ENCODE measurements around the gene DENND1A. TPM values are rescaled to one million over a fixed set of nuclear protein-coding genes. Genes with fewer than 3 reads are reported as not detected.
A peak's percentile ranks its signal among the peaks of the same experiment; 100 is the strongest.

Gene DENND1A
- total and polyA plus RNA-seq, 4 experiments from 2014 or later, result 1.4 to 14.2 (median 9.9) TPM

GRCh38 chr9:123696476-123696875, 233.4 kb downstream of the DENND1A start:
- Histone ChIP-seq H3K9me3 (ENCODE audit: control insufficient read depth in 1 of 2, low read length in 2 of 2) (no peaks in the 10 kb centered on the region), H3K4me3 (ENCODE audit: low read length in 2 of 2) (no peak overlapping the region), H3K27me3 (ENCODE audit: insufficient read depth, low read length) (no peaks in the 10 kb centered on the region), H3K27ac (ENCODE audit: low read depth, low read length) (no peak overlapping the region), H3K4me1 (ENCODE audit: insufficient read depth, low read length) (no peaks in the 10 kb centered on the region), H3K36me3 (ENCODE audit: insufficient read depth, low read length) (no peaks in the 10 kb centered on the region)
- H3K27ac Mint-ChIP-seq, result no peak overlapping the region
- DNase-seq, result no peak
- H3K36me3 Mint-ChIP-seq, result peaks cover 3 to 17% of the 10 kb centered on the region in 2 donors
- ChIA-PET CTCF (ENCODE audit: partially characterized antibody) (no interaction called here), POLR2A (ENCODE audit: partially characterized antibody) (no interaction called here)
- intact Hi-C loops (cut with micrococcal nuclease), result no loop called here
- H3K9me3 Mint-ChIP-seq, result peaks cover 0 to 11% (median 2%) of the 10 kb centered on the region in 8 donors
- no peaks in the 10 kb centered on the region for H3K4me1 Mint-ChIP-seq
- H3K4me3 Mint-ChIP-seq, result no peak overlapping the region
- no peaks in the 10 kb centered on the region for H3K27me3 Mint-ChIP-seq

DNA sequence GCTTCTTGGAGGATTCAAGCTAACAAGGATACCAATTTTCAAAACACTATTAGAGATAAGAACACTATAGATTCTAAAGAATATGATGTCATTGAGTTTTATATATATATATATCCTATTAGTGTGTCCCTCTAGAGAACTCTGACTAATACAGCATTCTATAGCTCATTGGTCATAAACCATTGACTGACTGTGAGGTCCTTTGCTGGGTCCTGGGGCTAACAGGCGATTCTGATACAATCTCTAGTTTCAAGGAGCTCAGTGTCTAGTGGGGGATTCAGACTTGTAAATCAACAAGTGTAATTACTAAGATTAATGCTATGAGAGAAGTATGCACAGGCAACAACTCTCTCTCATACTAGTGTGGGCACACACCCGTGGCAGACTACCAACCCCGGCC, 234.5 kb downstream of the DENND1A start:
- H3K27me3 ChIP-seq (ENCODE audit: insufficient read depth, low read length), result no peaks in the 10 kb centered on the region
- intact Hi-C loops (cut with micrococcal nuclease), result no loop called here
- H3K27me3 Mint-ChIP-seq, result no peaks in the 10 kb centered on the region
- ChIA-PET CTCF (ENCODE audit: partially characterized antibody) (no interaction called here), POLR2A (ENCODE audit: partially characterized antibody) (no interaction called here)
- peaks cover 0 to 2% (median 0%) of the 10 kb centered on the region in 8 donors for H3K9me3 Mint-ChIP-seq
- H3K27ac Mint-ChIP-seq, result no peak overlapping the region
- no peak overlapping the region for H3K27ac ChIP-seq (ENCODE audit: low read depth, low read length)
- no peak overlapping the region for H3K4me3 Mint-ChIP-seq
- no peaks in the 10 kb centered on the region for H3K36me3 ChIP-seq (ENCODE audit: insufficient read depth, low read length)
- DNase-seq, result no peak
- H3K4me1 ChIP-seq (ENCODE audit: insufficient read depth, low read length), result no peaks in the 10 kb centered on the region
- no peak overlapping the region for H3K4me3 ChIP-seq (ENCODE audit: low read length in 2 of 2)
- H3K36me3 Mint-ChIP-seq, result peaks cover 3 to 12% of the 10 kb centered on the region in 2 donors
- H3K9me3 ChIP-seq (ENCODE audit: control insufficient read depth in 1 of 2, low read length in 2 of 2), result no peaks in the 10 kb centered on the region
- peaks cover 0 to 2% (median 0%) of the 10 kb centered on the region in 4 donors for H3K4me1 Mint-ChIP-seq

DNA sequence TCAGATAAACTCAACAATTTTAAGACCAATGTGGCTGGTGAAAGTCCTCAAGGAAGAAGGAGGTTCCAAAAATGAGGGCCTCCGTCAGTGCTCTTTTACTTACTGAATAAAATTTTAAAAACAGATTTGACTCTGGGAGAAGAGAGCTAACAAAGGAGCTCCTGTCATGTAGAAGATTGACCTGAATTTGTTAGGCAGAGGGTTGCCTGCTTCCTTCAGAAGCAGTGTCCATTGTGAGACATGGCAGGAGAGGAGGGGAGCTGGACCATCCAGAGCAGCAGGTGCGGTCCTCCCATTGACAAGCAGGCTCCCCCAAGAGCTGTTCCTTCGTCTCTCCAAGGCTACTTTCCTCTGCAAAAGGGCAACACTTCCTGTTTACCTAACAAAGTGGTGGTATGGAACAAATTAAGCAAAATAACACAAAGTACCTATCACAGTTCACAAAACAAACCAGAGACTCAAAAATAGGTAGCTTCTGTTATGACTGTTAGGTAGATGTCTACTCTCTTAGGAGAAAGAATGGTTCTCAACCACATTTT, 238.1 kb downstream of the DENND1A start:
- H3K4me1 Mint-ChIP-seq, result peaks cover 0 to 2% (median under 1%) of the 10 kb centered on the region in 4 donors
- no peak overlapping the region for H3K4me3 ChIP-seq (ENCODE audit: low read length in 2 of 2)
- H3K27me3 Mint-ChIP-seq, result no peaks in the 10 kb centered on the region
- intact Hi-C loops (cut with micrococcal nuclease), result no loop called here
- no peak overlapping the region for H3K27ac Mint-ChIP-seq
- DNase-seq, result no peak
- H3K4me3 Mint-ChIP-seq, result no peak overlapping the region
- no peaks in the 10 kb centered on the region for H3K4me1 ChIP-seq (ENCODE audit: insufficient read depth, low read length)
- H3K36me3 ChIP-seq (ENCODE audit: insufficient read depth, low read length), result no peaks in the 10 kb centered on the region
- H3K27ac ChIP-seq (ENCODE audit: low read depth, low read length), result no peak overlapping the region
- no peaks in the 10 kb centered on the region for H3K9me3 ChIP-seq (ENCODE audit: control insufficient read depth in 1 of 2, low read length in 2 of 2)
- H3K36me3 Mint-ChIP-seq, result peaks cover 0 to 7% of the 10 kb centered on the region in 2 donors
- POLR2A ChIA-PET (ENCODE audit: partially characterized antibody), result no interaction called here
- peaks cover 0 to 2% (median 0%) of the 10 kb centered on the region in 8 donors for H3K9me3 Mint-ChIP-seq
- H3K27me3 ChIP-seq (ENCODE audit: insufficient read depth, low read length), result no peaks in the 10 kb centered on the region
- CTCF ChIA-PET (ENCODE audit: partially characterized antibody), result interaction anchor here (0.8 kb wide), 1 partner anchor 27 kb away, joined by 3 read pairs; no protein-coding TSS in a partner anchor

- H3K9me3 Mint-ChIP-seq, result peaks cover 0 to 2% (median 0%) of the 10 kb centered on the region in 8 donors
- peaks cover 2 to 12% (median 9%) of the 10 kb centered on the region in 4 donors for H3K4me1 Mint-ChIP-seq
- ChIA-PET POLR2A (ENCODE audit: partially characterized antibody) (no interaction called here), CTCF (ENCODE audit: partially characterized antibody) (no interaction called here)
- no peak overlapping the region for H3K27ac Mint-ChIP-seq
- no peak overlapping the region for H3K4me3 Mint-ChIP-seq
- peaks cover 0 to 7% of the 10 kb centered on the region in 2 donors for H3K36me3 Mint-ChIP-seq
- intact Hi-C loops (cut with micrococcal nuclease), result no loop called here
- no peak for DNase-seq
- no peaks in the 10 kb centered on the region for H3K9me3 ChIP-seq (ENCODE audit: control insufficient read depth in 1 of 2, low read length in 2 of 2)
- no peaks in the 10 kb centered on the region for H3K36me3 ChIP-seq (ENCODE audit: insufficient read depth, low read length)
- no peak overlapping the region for H3K4me3 ChIP-seq (ENCODE audit: low read length in 2 of 2)
- H3K27me3 Mint-ChIP-seq, result no peaks in the 10 kb centered on the region
- H3K27me3 ChIP-seq (ENCODE audit: insufficient read depth, low read length), result no peaks in the 10 kb centered on the region
- peaks cover 6% of the 10 kb centered on the region for H3K4me1 ChIP-seq (ENCODE audit: insufficient read depth, low read length)
- H3K27ac ChIP-seq (ENCODE audit: low read depth, low read length), result no peak overlapping the region
These were observed 240.1 kb downstream of the DENND1A start for GRCh38 chr9:123689701-123690428.

- Histone ChIP-seq H3K27me3 (ENCODE audit: insufficient read depth, low read length) (no peaks in the 10 kb centered on the region), H3K36me3 (ENCODE audit: insufficient read depth, low read length) (no peaks in the 10 kb centered on the region), H3K4me1 (ENCODE audit: insufficient read depth, low read length) (peaks cover 13% of the 10 kb centered on the region), H3K4me3 (ENCODE audit: low read length in 2 of 2) (no peak overlapping the region), H3K27ac (ENCODE audit: low read depth, low read length) (no peak overlapping the region), H3K9me3 (ENCODE audit: control insufficient read depth in 1 of 2, low read length in 2 of 2) (no peaks in the 10 kb centered on the region)
- Mint-ChIP-seq H3K27ac (no peak overlapping the region), H3K9me3 (no peaks in the 10 kb centered on the region), H3K4me3 (no peak overlapping the region), H3K27me3 (no peaks in the 10 kb centered on the region), H3K36me3 (peaks cover 0 to 13% of the 10 kb centered on the region in 2 donors), H3K4me1 (peaks cover 9 to 21% (median 19%) of the 10 kb centered on the region in 4 donors)
- intact Hi-C loops (cut with micrococcal nuclease), result no loop called here
- ChIA-PET POLR2A (ENCODE audit: partially characterized antibody) (no interaction called here), CTCF (ENCODE audit: partially characterized antibody) (no interaction called here)
- DNase-seq, result no peak
These were observed 242.6 kb downstream of the DENND1A start for GRCh38 chr9:123687246-123687751.

- Mint-ChIP-seq H3K27me3 (no peaks in the 10 kb centered on the region), H3K4me1 (peaks cover 9 to 21% (median 19%) of the 10 kb centered on the region in 4 donors), H3K9me3 (peaks cover 0 to under 1% (median 0%) of the 10 kb centered on the region in 8 donors), H3K27ac (peak overlapping the region in 2 of 7 donors; percentile 26 to 28), H3K4me3 (no peak overlapping the region), H3K36me3 (peaks cover 0 to 15% of the 10 kb centered on the region in 2 donors)
- Histone ChIP-seq H3K36me3 (ENCODE audit: insufficient read depth, low read length) (no peaks in the 10 kb centered on the region), H3K27me3 (ENCODE audit: insufficient read depth, low read length) (no peaks in the 10 kb centered on the region), H3K4me3 (ENCODE audit: low read length in 2 of 2) (no peak overlapping the region), H3K27ac (ENCODE audit: low read depth, low read length) (no peak overlapping the region), H3K4me1 (ENCODE audit: insufficient read depth, low read length) (peaks cover 13% of the 10 kb centered on the region), H3K9me3 (ENCODE audit: control insufficient read depth in 1 of 2, low read length in 2 of 2) (no peaks in the 10 kb centered on the region)
- ChIA-PET POLR2A (ENCODE audit: partially characterized antibody) (no interaction called here), CTCF (ENCODE audit: partially characterized antibody) (no interaction called here)
- intact Hi-C loops (cut with micrococcal nuclease), result no loop called here
- no peak for DNase-seq
These were observed 243.1 kb downstream of the DENND1A start for GRCh38 chr9:123686829-123687192.

DNA sequence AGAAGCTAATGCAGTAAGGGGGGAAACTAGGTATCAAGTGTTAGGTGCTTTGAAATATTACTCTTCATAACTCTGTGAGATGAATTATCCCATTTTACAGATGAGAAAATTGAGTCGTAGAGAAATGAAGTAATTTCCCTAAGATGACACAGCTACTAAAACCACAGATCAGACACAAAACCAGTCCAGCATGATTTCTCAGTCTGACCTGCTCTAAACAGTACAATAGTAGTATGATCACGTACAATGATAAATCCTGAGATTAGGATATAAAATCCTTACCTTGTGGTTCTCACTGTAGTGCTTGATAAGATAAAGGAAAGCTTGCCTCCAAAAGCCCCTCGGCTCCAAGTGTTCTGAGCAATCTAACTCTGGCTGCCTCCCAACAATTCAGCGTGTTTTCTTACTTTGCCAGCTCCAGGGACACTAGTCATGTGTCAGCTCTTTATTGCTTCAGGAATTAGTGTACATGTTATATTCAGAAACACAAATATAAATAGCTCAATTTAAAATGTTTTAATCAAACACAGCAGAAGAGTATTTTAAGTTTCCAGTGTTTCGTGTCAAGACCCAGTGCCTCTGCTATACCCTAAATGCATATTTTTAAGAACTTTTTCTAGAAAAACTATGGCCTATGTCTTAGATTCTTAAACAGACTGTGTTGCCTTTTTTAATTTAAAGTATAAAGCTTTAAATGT, 243.6 kb downstream of the DENND1A start:
- DNase-seq, result no peak
- Histone ChIP-seq H3K9me3 (ENCODE audit: control insufficient read depth in 1 of 2, low read length in 2 of 2) (no peaks in the 10 kb centered on the region), H3K4me3 (ENCODE audit: low read length in 2 of 2) (no peak overlapping the region), H3K36me3 (ENCODE audit: insufficient read depth, low read length) (no peaks in the 10 kb centered on the region), H3K27ac (ENCODE audit: low read depth, low read length) (no peak overlapping the region), H3K4me1 (ENCODE audit: insufficient read depth, low read length) (peaks cover 13% of the 10 kb centered on the region), H3K27me3 (ENCODE audit: insufficient read depth, low read length) (no peaks in the 10 kb centered on the region)
- CTCF ChIA-PET (ENCODE audit: partially characterized antibody), result no interaction called here
- peaks cover 0 to 11% of the 10 kb centered on the region in 2 donors for H3K36me3 Mint-ChIP-seq
- H3K4me1 Mint-ChIP-seq, result peaks cover 9 to 21% (median 19%) of the 10 kb centered on the region in 4 donors
- H3K27me3 Mint-ChIP-seq, result no peaks in the 10 kb centered on the region
- intact Hi-C loops (cut with micrococcal nuclease), result no loop called here
- no peak overlapping the region for H3K4me3 Mint-ChIP-seq
- H3K9me3 Mint-ChIP-seq, result peaks cover 0 to 2% (median 0%) of the 10 kb centered on the region in 8 donors
- POLR2A ChIA-PET (ENCODE audit: partially characterized antibody), result no interaction called here
- H3K27ac Mint-ChIP-seq, result peak overlapping the region in 1 of 7 donors; percentile 26
